GM12878 (cell line): Measurements from ENCODE around the gene SLC13A3.

Experiments used
- ESRRA ChIP-seq: IDR thresholded peaks from 2 replicates; pipeline ENCODE4 v1.6.1; 2012; ENCODE audit warnings: mild to moderate bottlenecking, low read length, improper control_type of control experiment
- EZH2 ChIP-seq: IDR thresholded peaks from 2 replicates; pipeline ENCODE4 v1.6.1; 2012; ENCODE audit warnings: low read depth, mild to moderate bottlenecking, control low read depth, inconsistent platforms, low read length, borderline replicate concordance; ENCODE audit not compliant: control insufficient read depth
- NR2C2 ChIP-seq: IDR thresholded peaks from 2 replicates; pipeline ENCODE4 v1.6.1; 2011; ENCODE audit warnings: borderline replicate concordance, low read depth; ENCODE audit not compliant: control insufficient read depth, insufficient read length
- TF ChIP-seq, protein P1 (sequence below): IDR thresholded peaks from 2 replicates; pipeline ENCODE4 v1.6.1; 2012; ENCODE audit warnings: low read depth, low read length, improper control_type of control experiment
- TF ChIP-seq, protein P2 (sequence below), 3 experiments: IDR thresholded peaks in 2 of 3; conservative IDR thresholded peaks in 1 of 3; 2 replicates each; pipeline ENCODE4 v1.5.1; 2011; ENCODE audit warnings: low read depth in 3 of 3, low read length in 3 of 3, mild to moderate bottlenecking in 3 of 3, control low read depth in 2 of 3, moderate library complexity in 2 of 3, inconsistent platforms in 1 of 3, mixed read lengths in 1 of 3; ENCODE audit not compliant: control insufficient read depth in 2 of 3, insufficient read depth in 1 of 3; ENCODE audit errors: extremely low read depth in 1 of 3

DNA sequence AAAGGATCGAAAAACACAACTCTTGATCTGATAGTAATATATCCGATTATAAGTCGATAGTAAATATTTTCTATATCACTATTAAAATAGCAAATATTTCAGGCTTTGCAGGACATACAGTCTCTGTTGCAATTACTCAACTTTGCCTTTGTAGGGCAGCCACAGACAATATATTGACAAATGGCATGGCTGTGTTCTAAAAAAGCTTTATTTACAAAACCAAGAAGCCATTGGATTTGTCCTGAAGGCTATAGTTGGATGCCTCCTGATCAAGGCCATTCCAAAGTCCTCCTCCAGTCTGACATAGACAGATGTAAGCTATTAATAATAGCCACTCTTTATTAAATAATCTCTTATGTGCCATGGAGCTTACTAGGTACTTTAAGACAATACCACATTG lies 106.7 kb downstream of the SLC13A3 start:
- TF ChIP-seq ESRRA (no peak), NR2C2 (no peak), EZH2 (no peak)
- TF ChIP-seq, protein P1, sequence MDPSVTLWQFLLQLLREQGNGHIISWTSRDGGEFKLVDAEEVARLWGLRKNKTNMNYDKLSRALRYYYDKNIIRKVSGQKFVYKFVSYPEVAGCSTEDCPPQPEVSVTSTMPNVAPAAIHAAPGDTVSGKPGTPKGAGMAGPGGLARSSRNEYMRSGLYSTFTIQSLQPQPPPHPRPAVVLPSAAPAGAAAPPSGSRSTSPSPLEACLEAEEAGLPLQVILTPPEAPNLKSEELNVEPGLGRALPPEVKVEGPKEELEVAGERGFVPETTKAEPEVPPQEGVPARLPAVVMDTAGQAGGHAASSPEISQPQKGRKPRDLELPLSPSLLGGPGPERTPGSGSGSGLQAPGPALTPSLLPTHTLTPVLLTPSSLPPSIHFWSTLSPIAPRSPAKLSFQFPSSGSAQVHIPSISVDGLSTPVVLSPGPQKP = no peak
- TF ChIP-seq, protein P2, sequence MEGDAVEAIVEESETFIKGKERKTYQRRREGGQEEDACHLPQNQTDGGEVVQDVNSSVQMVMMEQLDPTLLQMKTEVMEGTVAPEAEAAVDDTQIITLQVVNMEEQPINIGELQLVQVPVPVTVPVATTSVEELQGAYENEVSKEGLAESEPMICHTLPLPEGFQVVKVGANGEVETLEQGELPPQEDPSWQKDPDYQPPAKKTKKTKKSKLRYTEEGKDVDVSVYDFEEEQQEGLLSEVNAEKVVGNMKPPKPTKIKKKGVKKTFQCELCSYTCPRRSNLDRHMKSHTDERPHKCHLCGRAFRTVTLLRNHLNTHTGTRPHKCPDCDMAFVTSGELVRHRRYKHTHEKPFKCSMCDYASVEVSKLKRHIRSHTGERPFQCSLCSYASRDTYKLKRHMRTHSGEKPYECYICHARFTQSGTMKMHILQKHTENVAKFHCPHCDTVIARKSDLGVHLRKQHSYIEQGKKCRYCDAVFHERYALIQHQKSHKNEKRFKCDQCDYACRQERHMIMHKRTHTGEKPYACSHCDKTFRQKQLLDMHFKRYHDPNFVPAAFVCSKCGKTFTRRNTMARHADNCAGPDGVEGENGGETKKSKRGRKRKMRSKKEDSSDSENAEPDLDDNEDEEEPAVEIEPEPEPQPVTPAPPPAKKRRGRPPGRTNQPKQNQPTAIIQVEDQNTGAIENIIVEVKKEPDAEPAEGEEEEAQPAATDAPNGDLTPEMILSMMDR (IDR thresholded peaks at IDR 0.05 in 2 of 3, conservative IDR thresholded peaks at IDR 0.05 in 1 of 3; ENCODE audit: control insufficient read depth in 2 of 3, extremely low read depth in 1 of 3, insufficient read depth in 1 of 3, low read depth in 3 of 3, low read length in 3 of 3) = peak in 2 of 3 experiments; percentile 30 to 31; a peak in 3 of 6 replicates
